HG03025 (cell line): ENCODE results near the gene CADM1.

ENCODE experiments used
- ATAC-seq: cut with Tn5 transposase; IDR thresholded peaks from one replicate; pipeline ENCODE4 v1.9.1; 2021; ENCODE audit warnings: mild to moderate bottlenecking, moderate library complexity; ENCODE audit not compliant: unreplicated experiment, low FRiP score

The CADM1 gene

GRCh38 chr11:115198321-115198741, 305.9 kb downstream of the CADM1 start:
- no peak for ATAC-seq

GRCh38 chr11:115197433-115197832, 306.8 kb downstream of the CADM1 start:
- no peak for ATAC-seq

- ATAC-seq: no peak
These were observed 307.2 kb downstream of the CADM1 start for GRCh38 chr11:115197031-115197430.

- peak; percentile 65 for ATAC-seq
These were observed 309.5 kb downstream of the CADM1 start for GRCh38 chr11:115194802-115195110.

GRCh38 chr11:115193914-115194801, 310.1 kb downstream of the CADM1 start:
- peak; percentile 85 for ATAC-seq

GRCh38 chr11:115191761-115192160, 312.5 kb downstream of the CADM1 start:
- ATAC-seq: no peak

GRCh38 chr11:115190196-115190595, 314.0 kb downstream of the CADM1 start:
- no peak for ATAC-seq

- ATAC-seq: no peak
These were observed 315.3 kb downstream of the CADM1 start for GRCh38 chr11:115188898-115189278.

- ATAC-seq: no peak
These were observed 315.9 kb downstream of the CADM1 start for GRCh38 chr11:115188188-115188897.

GRCh38 chr11:115185931-115186330, 318.3 kb downstream of the CADM1 start:
- no peak for ATAC-seq

- ATAC-seq: no peak
These were observed 318.7 kb downstream of the CADM1 start for GRCh38 chr11:115185507-115185906.

- ATAC-seq: no peak
These were observed 319.3 kb downstream of the CADM1 start for GRCh38 chr11:115184901-115185300.

GRCh38 chr11:115183830-115184229, 320.4 kb downstream of the CADM1 start:
- ATAC-seq: no peak

GRCh38 chr11:115183136-115183535, 321.1 kb downstream of the CADM1 start:
- no peak for ATAC-seq

GRCh38 chr11:115182282-115182955, 321.8 kb downstream of the CADM1 start:
- ATAC-seq: no peak

GRCh38 chr11:115181538-115181937, 322.7 kb downstream of the CADM1 start:
- ATAC-seq: no peak

GRCh38 chr11:115180272-115180671, 323.9 kb downstream of the CADM1 start:
- ATAC-seq: no peak

GRCh38 chr11:115179636-115180035, 324.6 kb downstream of the CADM1 start:
- no peak for ATAC-seq

- no peak for ATAC-seq
These were observed 325.5 kb downstream of the CADM1 start for GRCh38 chr11:115178705-115179104.

GRCh38 chr11:115173136-115173535, 331.1 kb downstream of the CADM1 start:
- no peak for ATAC-seq

- no peak for ATAC-seq
These were observed 333.9 kb downstream of the CADM1 start for GRCh38 chr11:115170133-115170815.
